K562 (cell line): Measurements from ENCODE around the gene IFIT5. TPM values are rescaled to one million over a fixed set of nuclear protein-coding genes. Genes with fewer than 3 reads are reported as not detected.

Experiments used
- ATF2 ChIP-seq: sonication (generic); formaldehyde crosslinking; IDR thresholded peaks from 2 replicates; pipeline ENCODE4 v1.8.1; 2022; ENCODE audit warnings: missing genetic modification reagents
- BRD4 ChIP-seq: fragments of 200-600 bp; sonication (generic); IDR thresholded peaks from 2 replicates; pipeline ENCODE4 v1.6.1; 2017; ENCODE audit warnings: inconsistent platforms
- CBX1 ChIP-seq: sonication (generic); IDR thresholded peaks from 2 replicates; pipeline ENCODE4 v1.6.1; 2016; ENCODE audit warnings: antibody characterized with exemption, low read depth, mild to moderate bottlenecking
- CHCHD3 ChIP-seq: fragments of 250-450 bp; sonication (Bioruptor Pico); IDR thresholded peaks from 2 replicates; pipeline ENCODE4 v2.1.2; 2022; ENCODE audit warnings: mild to moderate bottlenecking
- CREM ChIP-seq: IDR thresholded peaks from 2 replicates; pipeline ENCODE4 v1.6.1; 2014; ENCODE audit warnings: antibody characterized with exemption, low read depth
- EHMT2 ChIP-seq: fragments of 450-650 bp; IDR thresholded peaks from 2 replicates; pipeline ENCODE4 v1.6.1; 2018; ENCODE audit warnings: antibody characterized with exemption
- FOXJ2 ChIP-seq: fragments of 200-800 bp; sonication (Bioruptor generic); IDR thresholded peaks from 2 replicates; pipeline ENCODE4 v1.6.1; 2016; ENCODE audit warnings: missing genetic modification characterization, missing compliant biosample characterization
- FOXO4 ChIP-seq: fragments of 450-650 bp; formaldehyde crosslinking; IDR thresholded peaks from 2 replicates; pipeline ENCODE4 v1.4.0; 2020; ENCODE audit warnings: mild to moderate bottlenecking, moderate library complexity
- HCFC1 ChIP-seq: IDR thresholded peaks from 2 replicates; pipeline ENCODE4 v1.6.1; 2012; ENCODE audit warnings: low read depth, low read length, improper control_type of control experiment
- HDAC3 ChIP-seq: fragments of 450-650 bp; IDR thresholded peaks from 2 replicates; pipeline ENCODE4 v1.6.1; 2018; ENCODE audit warnings: borderline replicate concordance, mild to moderate bottlenecking, moderate library complexity; ENCODE audit not compliant: partially characterized antibody
- HNRNPK ChIP-seq: fragments of 200-400 bp; formaldehyde crosslinking; IDR thresholded peaks from one replicate; pipeline ENCODE4 v1.6.1; 2018; ENCODE audit warnings: mild to moderate bottlenecking, low read depth, low read length; ENCODE audit not compliant: poor library complexity, severe bottlenecking
- MCM2 ChIP-seq: fragments of 450-650 bp; IDR thresholded peaks from 2 replicates; pipeline ENCODE4 v1.6.1; 2017; ENCODE audit warnings: low read depth, mild to moderate bottlenecking
- NCOA4 ChIP-seq: fragments of 450-650 bp; IDR thresholded peaks from 2 replicates; pipeline ENCODE4 v1.6.1; 2018; ENCODE audit warnings: mild to moderate bottlenecking; ENCODE audit not compliant: partially characterized antibody
- NCOA6 ChIP-seq: fragments of 450-650 bp; IDR thresholded peaks from 2 replicates; pipeline ENCODE4 v1.6.1; 2017; ENCODE audit warnings: mild to moderate bottlenecking
- SUPT5H ChIP-seq: fragments of 450-650 bp; IDR thresholded peaks from 2 replicates; pipeline ENCODE4 v1.6.1; 2016
- TAL1 ChIP-seq: fragments of 450-650 bp; IDR thresholded peaks from 2 replicates; pipeline ENCODE4 v1.6.1; 2016; ENCODE audit warnings: mild to moderate bottlenecking
- ZNF324 ChIP-seq: fragments of 250-450 bp; sonication (Bioruptor Pico); IDR thresholded peaks from 2 replicates; pipeline ENCODE4 v1.4.0; 2020; ENCODE audit warnings: mild to moderate bottlenecking
- ZNF592 ChIP-seq: fragments of 450-650 bp; IDR thresholded peaks from 2 replicates; pipeline ENCODE4 v1.6.1; 2017; ENCODE audit warnings: antibody characterized with exemption, mild to moderate bottlenecking
- ZNF764 ChIP-seq: fragments of 250-450 bp; sonication (Bioruptor Pico); IDR thresholded peaks from 2 replicates; pipeline ENCODE4 v1.4.0; 2020; ENCODE audit warnings: low read depth, mild to moderate bottlenecking, moderate library complexity
- polyA plus RNA-seq, 8 experiments: library from polyadenylated mRNA; depleted of rRNA in 4 of 8; stranded (reverse) in 5 of 8; unstranded in 3 of 8; fragments of >200 nt; fragmentation: Nextera tagmentation in 2 of 8; fragmentation: Illumina TruSeq in 1 of 8; extraction: Ambion mirVana in 2 of 8; extraction: Trizol in 1 of 8; gene quantifications; 2 replicates each; pipeline versions ENCODE4 v1.2.1 to v1.2.3, GENCODE V29; 2011 to 2014; ENCODE audit warnings: inconsistent platforms in 1 of 8, missing spikeins in 1 of 8
- total RNA-seq, 7 experiments: library from RNA; depleted of rRNA in 6 of 7; stranded (reverse); fragments of >200 nt in 6 of 7; fragmentation: Illumina TruSeq in 2 of 7; extraction: Trizol in 2 of 7; gene quantifications; 2 replicates each; pipeline versions ENCODE4 v1.2.1 to v1.2.3, GENCODE V29; 2011 to 2021; ENCODE audit warnings: low replicate concordance in 1 of 7
- TF ChIP-seq, protein P1 (sequence below), 2 experiments: fragments of 250-450 bp in 1 of 2; fragments of 450-650 bp in 1 of 2; sonication (Bioruptor Pico) in 1 of 2; IDR thresholded peaks; 2 replicates each; pipeline versions ENCODE4 v1.6.1 to v1.8.0; 2016 to 2021; ENCODE audit warnings: mild to moderate bottlenecking in 2 of 2, moderate library complexity in 2 of 2, missing compliant biosample characterization in 1 of 2, missing genetic modification characterization in 1 of 2

Gene IFIT5
- total and polyA plus RNA-seq, 9 of the 15 experiments (the other 6 are each of a cell fraction or from before 2014, with no cell fraction given) = 0.04 to 0.11 (median 0.06) TPM; not detected in 5

DNA sequence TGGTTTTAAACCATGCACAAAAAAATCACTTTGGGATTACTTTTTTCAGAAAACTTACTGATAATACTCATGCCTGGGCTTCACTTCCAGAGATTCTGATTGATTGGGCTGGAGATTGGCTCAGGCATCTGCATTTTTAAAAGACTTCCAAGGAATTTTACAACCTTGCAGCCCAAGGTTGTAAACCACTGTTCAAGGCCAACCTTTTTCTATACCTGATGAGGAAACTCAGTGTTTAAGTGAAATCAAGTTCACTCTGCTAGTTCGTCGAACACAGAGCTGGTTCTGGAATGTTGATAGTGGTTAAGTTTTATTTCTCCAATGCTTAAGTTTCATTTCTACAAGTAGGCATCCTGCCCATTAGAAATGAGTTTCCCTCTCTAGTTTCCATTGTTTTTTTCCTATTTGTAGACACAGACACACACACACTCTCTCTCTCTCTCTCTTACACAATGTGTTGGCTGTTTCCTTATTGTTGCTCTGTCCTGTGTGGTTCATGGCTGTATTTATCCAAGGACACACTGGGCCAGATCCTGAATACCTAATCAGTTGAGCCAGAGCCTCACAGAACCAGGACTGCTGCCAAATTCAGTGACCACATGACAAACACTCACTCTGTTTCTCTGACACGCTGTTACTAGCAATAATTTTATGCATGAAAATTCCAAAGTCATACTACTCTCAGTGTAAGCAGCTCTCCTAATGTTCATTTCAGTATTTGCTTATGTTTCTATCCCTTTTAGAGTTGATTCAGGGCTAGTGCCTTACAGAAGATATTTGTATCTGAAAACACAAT lies 40.3 kb upstream of the IFIT5 start (continued):
- TF ChIP-seq ZNF592 = no peak
- TF ChIP-seq SUPT5H = no peak
- TF ChIP-seq, protein P1, sequence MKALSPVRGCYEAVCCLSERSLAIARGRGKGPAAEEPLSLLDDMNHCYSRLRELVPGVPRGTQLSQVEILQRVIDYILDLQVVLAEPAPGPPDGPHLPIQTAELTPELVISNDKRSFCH (CRISPR knock-in tag; IDR thresholded peaks at IDR 0.05) = no peak
- TF ChIP-seq, protein P1 (tag; IDR thresholded peaks at IDR 0.05) = no peak
- TF ChIP-seq NCOA6 = no peak
- no peak for TF ChIP-seq ATF2
- peak; percentile 34; the same call in 1 of the 2 replicates for TF ChIP-seq EHMT2
- no peak for TF ChIP-seq FOXO4
- no peak for TF ChIP-seq CREM
- TF ChIP-seq ZNF764 (CRISPR knock-in tag) = no peak
- TF ChIP-seq NCOA4 = no peak
- peak; percentile 58 for TF ChIP-seq TAL1
- TF ChIP-seq MCM2 = no peak
- TF ChIP-seq CHCHD3 = no peak
- no peak for TF ChIP-seq CBX1
- TF ChIP-seq HNRNPK = no peak
- TF ChIP-seq BRD4 = no peak
- TF ChIP-seq ZNF324 = no peak
- no peak for TF ChIP-seq HCFC1
- TF ChIP-seq HDAC3 = no peak
- peak; percentile 82 for TF ChIP-seq FOXJ2
